NCI-H2196 (cell line): Measurements from ENCODE around the gene C1RL.
A peak's percentile ranks its signal among the peaks of the same experiment; 100 is the strongest.
"Not testable (repeated sequence)": the region's sequence is repeated elsewhere in the genome, so short reads cannot be mapped to it uniquely, and the experiment has no call there.

Experiments
- DNase-seq: peaks from one replicate; lab custom pipeline; 2025; ENCODE audit not compliant: unreplicated experiment; lab: John Stamatoyannopoulos, UW

Gene C1RL

GRCh38 chr12:7116196-7116595, 7.2 kb upstream of the C1RL start:
- DNase-seq: no peak

- DNase-seq: no peak
These were observed 5.8 kb upstream of the C1RL start for GRCh38 chr12:7114851-7115250.

- DNase-seq: no peak
These were observed 5.0 kb upstream of the C1RL start for GRCh38 chr12:7114008-7114407.

- DNase-seq: no peak
These were observed 4.4 kb upstream of the C1RL start for GRCh38 chr12:7113389-7113871.

- no peak for DNase-seq
These were observed 3.0 kb upstream of the C1RL start for GRCh38 chr12:7112041-7112440.

GRCh38 chr12:7110661-7111060, 1.6 kb upstream of the C1RL start:
- no peak for DNase-seq

- no peak for DNase-seq
These were observed 532 bp upstream of the C1RL start for GRCh38 chr12:7109572-7109920.

GRCh38 chr12:7108003-7108795, 815 bp downstream of the C1RL start:
- DNase-seq: peak; percentile 41

GRCh38 chr12:7107636-7108002, 1.4 kb downstream of the C1RL start:
- no peak for DNase-seq

GRCh38 chr12:7107181-7107580, 1.8 kb downstream of the C1RL start:
- DNase-seq: not testable (repeated sequence)

GRCh38 chr12:7106082-7106481, 2.9 kb downstream of the C1RL start:
- DNase-seq: no peak

GRCh38 chr12:7103837-7104584, 5.0 kb downstream of the C1RL start:
- DNase-seq: no peak

GRCh38 chr12:7102582-7102981, 6.4 kb downstream of the C1RL start:
- no peak for DNase-seq

GRCh38 chr12:7101694-7102131, 7.3 kb downstream of the C1RL start:
- no peak for DNase-seq

GRCh38 chr12:7101047-7101693, 7.8 kb downstream of the C1RL start:
- no peak for DNase-seq

GRCh38 chr12:7100239-7100638, 8.8 kb downstream of the C1RL start:
- no peak for DNase-seq

GRCh38 chr12:7099290-7099996, 9.6 kb downstream of the C1RL start:
- peak; percentile 6 for DNase-seq

- no peak for DNase-seq
These were observed 12.0 kb downstream of the C1RL start for GRCh38 chr12:7096979-7097378.

GRCh38 chr12:7096006-7096932, 12.7 kb downstream of the C1RL start:
- DNase-seq: no peak

GRCh38 chr12:7093892-7094291, 15.1 kb downstream of the C1RL start:
- no peak for DNase-seq
